Muscle of leg (tissue), 11 donors: ENCODE data around the gene WDR90. TPM values are rescaled to one million over a fixed set of nuclear protein-coding genes. Genes with fewer than 3 reads are reported as not detected.
"Not testable (repeated sequence)": the region's sequence is repeated elsewhere in the genome, so short reads cannot be mapped to it uniquely, and the experiment has no call there.

Source experiments
- DNase-seq: peaks from one replicate; pipeline ENCODE4 v3.0.0; 2013
- H3K27ac ChIP-seq: one replicate; pipeline ENCODE4 v1.5.1; 2013; ENCODE audit warnings: mild to moderate bottlenecking, low read length, control low read depth
- H3K27me3 ChIP-seq: one replicate; pipeline ENCODE4 v1.6.1; 2013; ENCODE audit warnings: low read length; ENCODE audit not compliant: control insufficient read depth, insufficient read depth
- H3K36me3 ChIP-seq: one replicate; pipeline ENCODE4 v1.6.1; 2013; ENCODE audit warnings: low read length; ENCODE audit not compliant: control insufficient read depth, insufficient read depth
- H3K4me1 ChIP-seq: one replicate; pipeline ENCODE4 v1.6.1; 2013; ENCODE audit warnings: low read length; ENCODE audit not compliant: control insufficient read depth, insufficient read depth
- H3K4me3 ChIP-seq: one replicate; pipeline ENCODE4 v1.5.1; 2013; ENCODE audit warnings: low read length, control low read depth
- H3K9me3 ChIP-seq: replicated peaks from 2 replicates; pipeline ENCODE4 v1.6.1; 2013; ENCODE audit warnings: low read depth, low read length; ENCODE audit not compliant: control insufficient read depth
- WGBS: methylation state at CpG from one replicate; pipeline ENCODE4 v1.1.5; 2013; ENCODE audit warnings: missing lambda C conversion rate; ENCODE audit not compliant: insufficient coverage; 5-methylcytosine and 5-hydroxymethylcytosine counted together
- polyA plus RNA-seq, 8 donors: library from polyadenylated mRNA; unstranded; fragments of 120-200 nt; gene quantifications; one replicate each; pipeline versions ENCODE4 v1.2.1 to v1.2.3, GENCODE V29; 2013; ENCODE audit warnings: inconsistent platforms in 1 of 8, low replicate concordance in 1 of 8; ENCODE audit not compliant: insufficient read length in 8 of 8, insufficient read depth in 1 of 8
- total RNA-seq: library from RNA; stranded (reverse); fragments of 120-200 nt; gene quantifications from one replicate; pipeline ENCODE4 v1.2.4, GENCODE V29; 2013

WDR90 gene
- total and polyA plus RNA-seq, 9 donors, result 10.6 to 30.5 (median 20.0) TPM

GRCh38 chr16:707062-707538 lies 57.9 kb downstream of the WDR90 start:
- H3K27me3 ChIP-seq, result peaks cover 90% of the 10 kb centered on the region
- H3K4me3 ChIP-seq, result no peak overlapping the region
- DNase-seq, result no peak
- no peaks in the 10 kb centered on the region for H3K36me3 ChIP-seq
- H3K4me1 ChIP-seq, result peaks cover 36% of the 10 kb centered on the region
- H3K9me3 ChIP-seq, result no peaks in the 10 kb centered on the region
- H3K27ac ChIP-seq, result no peak overlapping the region
- WGBS, result 33% methylated on average over 14 of the region's 14 CpGs

GRCh38 chr16:708019-708418 lies 58.9 kb downstream of the WDR90 start:
- Histone ChIP-seq H3K9me3 (no peaks in the 10 kb centered on the region), H3K4me3 (no peak overlapping the region), H3K36me3 (no peaks in the 10 kb centered on the region), H3K27me3 (peaks cover 84% of the 10 kb centered on the region), H3K27ac (no peak overlapping the region), H3K4me1 (peaks cover 36% of the 10 kb centered on the region)
- WGBS, result 50% methylated on average over 1 of the region's 3 CpGs
- no peak for DNase-seq

GRCh38 chr16:708959-709358 lies 59.8 kb downstream of the WDR90 start:
- Histone ChIP-seq H3K4me3 (no peak overlapping the region), H3K27me3 (peaks cover 78% of the 10 kb centered on the region), H3K27ac (no peak overlapping the region), H3K36me3 (no peaks in the 10 kb centered on the region), H3K4me1 (peaks cover 36% of the 10 kb centered on the region), H3K9me3 (no peaks in the 10 kb centered on the region)
- WGBS, result 84% methylated on average over 4 of the region's 4 CpGs
- DNase-seq, result no peak

- H3K4me1 ChIP-seq, result peaks cover 41% of the 10 kb centered on the region
- peaks cover 71% of the 10 kb centered on the region for H3K27me3 ChIP-seq
- H3K9me3 ChIP-seq, result no peaks in the 10 kb centered on the region
- peak; percentile 78 for DNase-seq
- WGBS, result 15% methylated on average over 30 of the region's 30 CpGs
- no peaks in the 10 kb centered on the region for H3K36me3 ChIP-seq
- H3K27ac ChIP-seq, result no peak overlapping the region
- no peak overlapping the region for H3K4me3 ChIP-seq
Measured at GRCh38 chr16:709566-710499, 60.7 kb downstream of the WDR90 start.

GRCh38 chr16:710500-711075 lies 61.4 kb downstream of the WDR90 start:
- H3K4me3 ChIP-seq, result no peak overlapping the region
- no peak overlapping the region for H3K27ac ChIP-seq
- H3K9me3 ChIP-seq, result no peaks in the 10 kb centered on the region
- H3K27me3 ChIP-seq, result peaks cover 66% of the 10 kb centered on the region
- WGBS, result 66% methylated on average over 19 of the region's 21 CpGs
- DNase-seq, result no peak
- no peaks in the 10 kb centered on the region for H3K36me3 ChIP-seq
- peaks cover 41% of the 10 kb centered on the region for H3K4me1 ChIP-seq

- Histone ChIP-seq H3K27me3 (peaks cover 68% of the 10 kb centered on the region), H3K4me1 (peaks cover 44% of the 10 kb centered on the region), H3K36me3 (no peaks in the 10 kb centered on the region), H3K27ac (no peak overlapping the region), H3K4me3 (no peak overlapping the region), H3K9me3 (no peaks in the 10 kb centered on the region)
- 71% methylated on average over 11 of the region's 12 CpGs for WGBS
- no peak for DNase-seq
Measured at GRCh38 chr16:711084-711483, 61.9 kb downstream of the WDR90 start.

- Histone ChIP-seq H3K9me3 (no peaks in the 10 kb centered on the region), H3K27me3 (peaks cover 68% of the 10 kb centered on the region), H3K36me3 (no peaks in the 10 kb centered on the region), H3K27ac (no peak overlapping the region), H3K4me1 (peaks cover 46% of the 10 kb centered on the region), H3K4me3 (no peak overlapping the region)
- WGBS, result 12% methylated on average over 12 of the region's 25 CpGs
- DNase-seq, result peak; percentile 71
Measured at GRCh38 chr16:711548-712320, 62.6 kb downstream of the WDR90 start.

GRCh38 chr16:712740-713250 lies 63.6 kb downstream of the WDR90 start:
- not testable (repeated sequence) for H3K36me3 ChIP-seq, H3K4me3 ChIP-seq, H3K9me3 ChIP-seq, DNase-seq, H3K27ac ChIP-seq
- WGBS, result 30% methylated on average over 3 of the region's 13 CpGs
- Histone ChIP-seq H3K27me3 (peaks cover 59% of the 10 kb centered on the region), H3K4me1 (peaks cover 51% of the 10 kb centered on the region)

GRCh38 chr16:714079-714478 lies 64.9 kb downstream of the WDR90 start:
- 66% methylated on average over 8 of the region's 11 CpGs for WGBS

More at GRCh38 chr16:714079-714478, 64.9 kb downstream of the WDR90 start:
- Histone ChIP-seq H3K27me3 (peaks cover 46% of the 10 kb centered on the region), H3K9me3 (no peaks in the 10 kb centered on the region), H3K4me3 (no peak overlapping the region), H3K4me1 (peaks cover 64% of the 10 kb centered on the region), H3K27ac (no peak overlapping the region), H3K36me3 (no peaks in the 10 kb centered on the region)
- no peak for DNase-seq
